GM23248 (cell line): ENCODE measurements around the gene ZFAND5. TPM values are rescaled to one million over a fixed set of nuclear protein-coding genes. Genes with fewer than 3 reads are reported as not detected.
A peak's percentile ranks its signal among the peaks of the same experiment; 100 is the strongest.

Experiments
- DNase-seq: peaks from one replicate; pipeline ENCODE4 v3.0.0-alpha.2; 2015
- H2AFZ ChIP-seq: fragments of 200-600 bp; sonication (generic); 2 replicates; pipeline ENCODE4 v1.6.1; 2016; ENCODE audit warnings: antibody characterized with exemption
- H3F3A ChIP-seq: fragments of 200-600 bp; sonication (generic); 2 replicates; pipeline ENCODE4 v1.6.1; 2016; ENCODE audit warnings: mild to moderate bottlenecking, antibody characterized with exemption, mixed run types; ENCODE audit not compliant: insufficient read depth
- H3K27ac ChIP-seq: fragments of 200-600 bp; sonication (generic); 2 replicates; pipeline ENCODE4 v1.5.1; 2016; ENCODE audit warnings: mild to moderate bottlenecking
- H3K27me3 ChIP-seq: fragments of 200-600 bp; sonication (generic); replicated peaks from 2 replicates; pipeline ENCODE4 v1.6.1; 2016; ENCODE audit warnings: mild to moderate bottlenecking; ENCODE audit not compliant: insufficient read depth
- H3K36me3 ChIP-seq: fragments of 200-600 bp; sonication (generic); 2 replicates; pipeline ENCODE4 v1.6.1; 2016; ENCODE audit warnings: low read depth, mild to moderate bottlenecking
- H3K4me1 ChIP-seq: fragments of 200-600 bp; sonication (generic); 2 replicates; pipeline ENCODE4 v1.6.1; 2016; ENCODE audit warnings: mild to moderate bottlenecking; ENCODE audit not compliant: insufficient read depth
- H3K4me2 ChIP-seq: fragments of 200-600 bp; sonication (generic); one replicate; pipeline ENCODE4 v1.6.1; 2016; ENCODE audit warnings: mild to moderate bottlenecking; ENCODE audit not compliant: unreplicated experiment
- H3K4me3 ChIP-seq: fragments of 200-600 bp; sonication (generic); 2 replicates; pipeline ENCODE4 v1.5.1; 2016; ENCODE audit warnings: mild to moderate bottlenecking
- H3K79me2 ChIP-seq: fragments of 200-600 bp; sonication (generic); 2 replicates; pipeline ENCODE4 v1.6.1; 2016; ENCODE audit warnings: mild to moderate bottlenecking; ENCODE audit not compliant: insufficient read depth
- H3K9ac ChIP-seq: fragments of 200-600 bp; sonication (generic); 2 replicates; pipeline ENCODE4 v1.6.1; 2016; ENCODE audit warnings: mild to moderate bottlenecking
- H3K9me2 ChIP-seq: fragments of 200-600 bp; sonication (generic); 2 replicates; pipeline ENCODE4 v1.6.1; 2016; ENCODE audit warnings: mixed run types, mild to moderate bottlenecking, moderate library complexity; ENCODE audit not compliant: insufficient read depth
- H3K9me3 ChIP-seq: fragments of 200-600 bp; sonication (generic); one replicate; pipeline ENCODE4 v1.6.1; 2017; ENCODE audit warnings: low read depth
- H4K20me1 ChIP-seq: fragments of 200-600 bp; sonication (generic); 2 replicates; pipeline ENCODE4 v1.6.0; 2016; ENCODE audit not compliant: insufficient read depth
- EZH2 ChIP-seq: fragments of 200-600 bp; sonication (generic); IDR thresholded peaks from 2 replicates; pipeline ENCODE4 v1.6.1; 2018; ENCODE audit warnings: antibody characterized with exemption, mild to moderate bottlenecking; ENCODE audit not compliant: insufficient read depth, poor library complexity, severe bottlenecking
- EZH2phosphoT487 ChIP-seq: fragments of 200-600 bp; sonication (generic); IDR thresholded peaks from 2 replicates; pipeline ENCODE4 v1.6.1; 2018; ENCODE audit warnings: antibody characterized with exemption, moderate library complexity, mild to moderate bottlenecking, low read depth; ENCODE audit not compliant: insufficient read depth
- WGBS, 2 experiments: methylation state at CpG; one replicate each; pipeline ENCODE4 v1.1.6; 2015 to 2017; ENCODE audit warnings: low lambda C conversion rate in 2 of 2, low coverage in 1 of 2; ENCODE audit errors: missing lambda C conversion rate in 2 of 2; 5-methylcytosine and 5-hydroxymethylcytosine counted together
- in situ Hi-C: fragments of 300-500 bp; cut with MboI; formaldehyde crosslinking; loops from 2 replicates; pipeline ENCODE4 v1.15.0; 2020
- polyA plus RNA-seq: library from polyadenylated mRNA; unstranded; fragments of >200 nt; fragmentation: Nextera tagmentation; extraction: Ambion mirVana; gene quantifications from 2 replicates; pipeline ENCODE4 v1.2.1, GENCODE V29; 2016
- total RNA-seq: library from RNA; depleted of rRNA; stranded (reverse); fragments of >200 nt; shearing (Covaris generic); gene quantifications from 2 replicates; pipeline ENCODE4 v1.2.3, GENCODE V29; 2014

The ZFAND5 gene
- total and polyA plus RNA-seq, 2 experiments from 2014 or later = 178 to 184 TPM

DNA sequence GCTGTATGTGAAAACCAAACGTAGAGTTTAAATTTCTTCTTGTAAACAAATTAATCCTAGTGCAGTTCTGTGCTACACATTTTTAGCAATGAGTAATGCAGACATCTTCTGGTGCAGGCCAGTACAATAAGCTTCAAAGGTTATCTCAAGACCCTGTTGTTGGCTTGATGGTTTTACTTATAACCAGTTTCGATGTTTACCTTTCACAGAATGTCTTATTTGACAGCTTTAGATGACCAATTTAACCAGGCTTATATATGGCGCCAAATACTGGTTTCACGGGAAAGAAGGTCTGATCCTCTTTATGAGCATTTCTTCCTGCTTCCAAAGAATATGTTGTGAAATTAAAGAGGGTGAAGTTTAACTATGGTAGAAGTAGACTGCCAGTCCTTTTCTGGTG lies 9.9 kb downstream of the ZFAND5 start:
- Histone ChIP-seq H3K27ac (no peak overlapping the region), H3K4me2 (no peak overlapping the region), H3K9me3 (no peaks in the 10 kb centered on the region), H3K9me2 (no peaks in the 10 kb centered on the region), H3K9ac (no peak overlapping the region), H3K79me2 (peaks cover 69% of the 10 kb centered on the region), H3K4me3 (no peak overlapping the region), H2AFZ (no peak overlapping the region), H3K27me3 (no peaks in the 10 kb centered on the region), H3F3A (peaks cover 91% of the 10 kb centered on the region), H3K36me3 (peaks cover 69% of the 10 kb centered on the region), H3K4me1 (peaks cover 74% of the 10 kb centered on the region), H4K20me1 (peaks cover 13% of the 10 kb centered on the region; the same call in 1 of the 2 replicates)
- DNase-seq = peak; percentile 5
- in situ Hi-C loops = no loop called here
- TF ChIP-seq EZH2phosphoT487 = no peak
- TF ChIP-seq EZH2 = no peak
- 71 to 74% methylated on average over 4 of the region's 4 CpGs for WGBS, 2 experiments

- DNase-seq = no peak
- Histone ChIP-seq H3K4me3 (no peak overlapping the region), H3K36me3 (peaks cover 65% of the 10 kb centered on the region), H2AFZ (no peak overlapping the region), H3K9ac (no peak overlapping the region), H3K9me3 (no peaks in the 10 kb centered on the region), H3K27ac (no peak overlapping the region), H3K27me3 (no peaks in the 10 kb centered on the region), H4K20me1 (peaks cover 8% of the 10 kb centered on the region; the same call in 1 of the 2 replicates), H3K4me1 (peaks cover 70% of the 10 kb centered on the region), H3K79me2 (peaks cover 65% of the 10 kb centered on the region), H3K4me2 (no peak overlapping the region), H3K9me2 (no peaks in the 10 kb centered on the region), H3F3A (peaks cover 91% of the 10 kb centered on the region)
- no peak for TF ChIP-seq EZH2
- no peak for TF ChIP-seq EZH2phosphoT487
- in situ Hi-C loops = no loop called here
- WGBS, 2 experiments = 93 to 100% methylated on average over 1 of the region's 1 CpG
These were observed 10.3 kb downstream of the ZFAND5 start for GRCh38 chr9:72354704-72355103.

GRCh38 chr9:72353455-72354116 lies 11.4 kb downstream of the ZFAND5 start:
- H3K27ac ChIP-seq = peak overlapping the region; percentile 9; the same call in 1 of the 2 replicates
- no peak overlapping the region for H3K4me2 ChIP-seq
- peaks cover 54% of the 10 kb centered on the region for H3K36me3 ChIP-seq
- H3K9me2 ChIP-seq = no peaks in the 10 kb centered on the region
- H3K9me3 ChIP-seq = no peaks in the 10 kb centered on the region
- in situ Hi-C loops = no loop called here
- H3K27me3 ChIP-seq = no peaks in the 10 kb centered on the region
- H3K4me1 ChIP-seq = peaks cover 59% of the 10 kb centered on the region
- no peak overlapping the region for H2AFZ ChIP-seq
- peaks cover 5% of the 10 kb centered on the region; the same call in 1 of the 2 replicates for H4K20me1 ChIP-seq
- WGBS, 2 experiments = 98 to 99% methylated on average over 4 of the region's 4 CpGs
- no peak overlapping the region for H3K9ac ChIP-seq
- no peak for TF ChIP-seq EZH2
- no peak for TF ChIP-seq EZH2phosphoT487
- H3K4me3 ChIP-seq = no peak overlapping the region
- H3F3A ChIP-seq = peaks cover 89% of the 10 kb centered on the region
- peaks cover 54% of the 10 kb centered on the region for H3K79me2 ChIP-seq
- no peak for DNase-seq

DNA sequence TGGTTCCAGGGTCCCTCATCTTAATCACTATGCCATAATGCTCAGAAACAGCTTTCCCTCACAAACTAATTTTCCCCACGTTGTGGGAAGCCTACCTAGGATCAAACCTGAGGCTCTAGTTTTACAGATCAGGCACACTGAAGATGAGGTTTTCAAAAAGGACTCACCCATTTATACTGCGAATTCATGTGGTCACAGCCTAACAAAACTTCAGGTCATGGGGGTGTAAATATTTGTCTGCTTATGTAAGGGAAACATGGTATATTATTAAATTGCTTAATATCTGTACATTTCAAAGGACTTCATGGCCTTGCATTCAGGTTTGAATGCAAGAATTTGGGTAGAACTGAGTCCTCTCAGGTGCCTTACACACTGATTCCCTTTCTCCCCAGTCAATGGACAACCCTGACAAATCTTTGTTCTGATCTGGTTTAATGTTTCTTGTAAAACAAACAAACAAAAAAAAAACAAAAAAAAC lies 12.1 kb downstream of the ZFAND5 start:
- Histone ChIP-seq H3K79me2 (peaks cover 47% of the 10 kb centered on the region), H3K27me3 (no peaks in the 10 kb centered on the region), H3F3A (peaks cover 91% of the 10 kb centered on the region), H3K9me2 (no peaks in the 10 kb centered on the region), H3K4me2 (no peak overlapping the region), H4K20me1 (peaks cover 5% of the 10 kb centered on the region; the same call in 1 of the 2 replicates), H3K4me3 (no peak overlapping the region), H2AFZ (no peak overlapping the region), H3K9ac (no peak overlapping the region), H3K9me3 (no peaks in the 10 kb centered on the region), H3K4me1 (peaks cover 52% of the 10 kb centered on the region), H3K36me3 (peaks cover 48% of the 10 kb centered on the region), H3K27ac (peak overlapping the region; percentile 9; the same call in 1 of the 2 replicates)
- DNase-seq = peak; percentile 42
- TF ChIP-seq EZH2 (no peak), EZH2phosphoT487 (no peak)
- in situ Hi-C loops = no loop called here
- WGBS, 2 experiments = 56 to 61% methylated on average over 2 of the region's 2 CpGs
